Skin of body (tissue), 2 donors: ENCODE results near the gene RAI2. TPM values are rescaled to one million over a fixed set of nuclear protein-coding genes. Genes with fewer than 3 reads are reported as not detected.
"Not testable (repeated sequence)": the region's sequence is repeated elsewhere in the genome, so short reads cannot be mapped to it uniquely, and the experiment has no call there.

ENCODE experiments used
- DNase-seq: peaks from one replicate; lab custom pipeline; 2025; lab: John Stamatoyannopoulos, UW
- total RNA-seq: library from RNA; depleted of rRNA; stranded (reverse); fragments of >200 nt; gene quantifications from one replicate; pipeline ENCODE4 v1.2.3, GENCODE V29; 2014

RAI2 gene
- total RNA-seq, 1 donor from 2014 or later, result 1.4 TPM

- not testable (repeated sequence) for DNase-seq
Observed at GRCh38 chrX:17786554-17787347, 74.3 kb downstream of the RAI2 start.

- DNase-seq, result no peak
Observed at GRCh38 chrX:17779434-17779833, 81.7 kb downstream of the RAI2 start.

GRCh38 chrX:17778997-17779396, 82.1 kb downstream of the RAI2 start:
- no peak for DNase-seq

- DNase-seq, result no peak
Observed at GRCh38 chrX:17774053-17774452, 87.0 kb downstream of the RAI2 start.

- no peak for DNase-seq
Observed at GRCh38 chrX:17773221-17773876, 87.7 kb downstream of the RAI2 start.

GRCh38 chrX:17769701-17770269, 91.3 kb downstream of the RAI2 start:
- no peak for DNase-seq

- DNase-seq, result no peak
Observed at GRCh38 chrX:17768997-17769396, 92.1 kb downstream of the RAI2 start.

- no peak for DNase-seq
Observed at GRCh38 chrX:17767734-17768133, 93.4 kb downstream of the RAI2 start.

GRCh38 chrX:17759990-17760389, 101.1 kb downstream of the RAI2 start:
- no peak for DNase-seq

GRCh38 chrX:17758382-17758781, 102.7 kb downstream of the RAI2 start:
- no peak for DNase-seq

GRCh38 chrX:17750436-17750835, 110.7 kb downstream of the RAI2 start:
- no peak for DNase-seq

Other genes with a start within 250 kb of the RAI2 start
- gene SCML1, start 123.8 kb downstream of the RAI2 start, total RNA-seq, result 10.1 TPM